ENCODE measurements around the gene MRM3. TPM values are rescaled to one million over a fixed set of nuclear protein-coding genes. Genes with fewer than 3 reads are reported as not detected.

The MRM3 gene
- total and polyA plus RNA-seq, 2 experiments from 2014 or later, result 17.7 to 23.4 TPM

- Histone ChIP-seq H3K4me2 (no peak overlapping the region), H3K4me1 (ENCODE audit: insufficient read depth) (no peaks in the 10 kb centered on the region; the same call in 1 of the 2 replicates), H3F3A (replicated peaks; ENCODE audit: low read depth) (peaks cover 35% of the 10 kb centered on the region), H3K36me3 (ENCODE audit: insufficient read depth) (no peaks in the 10 kb centered on the region; the same call in 1 of the 2 replicates), H2AFZ (no peak overlapping the region), H3K79me2 (replicated peaks; ENCODE audit: insufficient read depth) (peaks cover 1% of the 10 kb centered on the region), H3K9me2 (ENCODE audit: insufficient read depth) (no peaks in the 10 kb centered on the region), H4K20me1 (replicated peaks; ENCODE audit: insufficient read depth) (peaks cover 5% of the 10 kb centered on the region), H3K4me3 (no peak overlapping the region), H3K27ac (ENCODE audit: low read depth) (no peak overlapping the region), H3K27me3 (ENCODE audit: insufficient read depth) (no peaks in the 10 kb centered on the region)
- H3K36me3 Mint-ChIP-seq (ENCODE audit: low read depth), result peaks cover 58% of the 10 kb centered on the region
- TF ChIP-seq ZNF331 (CRISPR knock-in tag; IDR thresholded peaks at IDR 0.05; ENCODE audit: low read depth), result no peak
- TF ChIP-seq EZH2 (IDR thresholded peaks at IDR 0.05; ENCODE audit: low read depth, unreplicated experiment), result no peak
- no peak for TF ChIP-seq ZNF462 (CRISPR knock-in tag; IDR thresholded peaks at IDR 0.05)
- no peak for TF ChIP-seq CTCF (conservative IDR thresholded peaks at IDR 0.05; ENCODE audit: low read depth in 2 of 2)
- TF ChIP-seq CREB1 (CRISPR knock-in tag; IDR thresholded peaks at IDR 0.05; ENCODE audit: low read depth), result no peak
- no peak for TF ChIP-seq ZNF114 (CRISPR knock-in tag; IDR thresholded peaks at IDR 0.05)
- TF ChIP-seq POLR2AphosphoS5 (IDR thresholded peaks at IDR 0.05; ENCODE audit: low read depth), result no peak; the same call in 1 of the 2 replicates
- no peak for TF ChIP-seq REST (IDR thresholded peaks at IDR 0.05; ENCODE audit: unreplicated experiment)
- no peak for TF ChIP-seq EZH2phosphoT487 (IDR thresholded peaks at IDR 0.05; ENCODE audit: unreplicated experiment)
- no peak for TF ChIP-seq NANOG (IDR thresholded peaks at IDR 0.05; ENCODE audit: borderline replicate concordance)
- no peak for TF ChIP-seq STAT1 (IDR thresholded peaks at IDR 0.05; ENCODE audit: unreplicated experiment)
- no peaks in the 10 kb centered on the region; the same call in 1 of the 3 replicates for H3K9me3 Mint-ChIP-seq
- no peak overlapping the region for H3K4me3 Mint-ChIP-seq
- DNase-seq (ENCODE audit: low spot score), result no peak
- H3K27me3 Mint-ChIP-seq (ENCODE audit: insufficient read depth, low read depth, poor library complexity), result peaks cover 28% of the 10 kb centered on the region
- ATAC-seq, result no peak
- no peak overlapping the region for H3K27ac Mint-ChIP-seq
- H3K4me1 Mint-ChIP-seq, result peaks cover 23% of the 10 kb centered on the region
Measured at GRCh38 chr17:791829-792228, 9.7 kb downstream of the MRM3 start.
